ENCODE results near the gene PATZ1. TPM values are rescaled to one million over a fixed set of nuclear protein-coding genes. Genes with fewer than 3 reads are reported as not detected.
A peak's percentile ranks its signal among the peaks of the same experiment; 100 is the strongest.

The PATZ1 gene
- total RNA-seq, 1 donor from 2014 or later: 19.8 TPM

GRCh38 chr22:31344256-31344577, 1.9 kb downstream of the PATZ1 start:
- H3K4me1 ChIP-seq (ENCODE audit: control insufficient read depth in 3 of 3, insufficient read depth in 3 of 3, low read length in 3 of 3): peaks cover 35 to 55% (median 49%) of the 10 kb centered on the region in 3 donors
- peak overlapping the region in 2 of 3 donors; percentile 25 to 54 for H3K9ac ChIP-seq (ENCODE audit: low read depth in 1 of 3, low read length in 3 of 3)

GRCh38 chr22:31343235-31344191, 2.6 kb downstream of the PATZ1 start:
- Histone ChIP-seq H3K9ac (ENCODE audit: low read depth in 1 of 3, low read length in 3 of 3) (peak overlapping the region; percentile 39 to 73 (median 57)), H3K9me3 (ENCODE audit: control insufficient read depth in 3 of 3, low read length in 3 of 3) (no peaks in the 10 kb centered on the region), H3K27me3 (ENCODE audit: control insufficient read depth in 3 of 3, insufficient read depth in 3 of 3, low read length in 3 of 3) (no peaks in the 10 kb centered on the region), H3K36me3 (ENCODE audit: control insufficient read depth in 3 of 3, insufficient read depth in 3 of 3, low read length in 3 of 3) (peaks cover 5 to 40% (median 36%) of the 10 kb centered on the region in 3 donors), H3K27ac (ENCODE audit: low read depth, low read length) (no peak overlapping the region), H3K4me1 (ENCODE audit: control insufficient read depth in 3 of 3, insufficient read depth in 3 of 3, low read length in 3 of 3) (peaks cover 35 to 55% (median 49%) of the 10 kb centered on the region in 3 donors), H3K4me3 (ENCODE audit: low read length in 3 of 3) (peak overlapping the region; percentile 18 to 51 (median 24))

More at GRCh38 chr22:31344256-31344577, 1.9 kb downstream of the PATZ1 start:
- peaks cover 5 to 37% (median 34%) of the 10 kb centered on the region in 3 donors for H3K36me3 ChIP-seq (ENCODE audit: control insufficient read depth in 3 of 3, insufficient read depth in 3 of 3, low read length in 3 of 3)
- no peaks in the 10 kb centered on the region for H3K27me3 ChIP-seq (ENCODE audit: control insufficient read depth in 3 of 3, insufficient read depth in 3 of 3, low read length in 3 of 3)
- H3K27ac ChIP-seq (ENCODE audit: low read depth, low read length): no peak overlapping the region
- peak overlapping the region; percentile 27 to 77 (median 73) for H3K4me3 ChIP-seq (ENCODE audit: low read length in 3 of 3)
- no peaks in the 10 kb centered on the region for H3K9me3 ChIP-seq (ENCODE audit: control insufficient read depth in 3 of 3, low read length in 3 of 3)

DNA sequence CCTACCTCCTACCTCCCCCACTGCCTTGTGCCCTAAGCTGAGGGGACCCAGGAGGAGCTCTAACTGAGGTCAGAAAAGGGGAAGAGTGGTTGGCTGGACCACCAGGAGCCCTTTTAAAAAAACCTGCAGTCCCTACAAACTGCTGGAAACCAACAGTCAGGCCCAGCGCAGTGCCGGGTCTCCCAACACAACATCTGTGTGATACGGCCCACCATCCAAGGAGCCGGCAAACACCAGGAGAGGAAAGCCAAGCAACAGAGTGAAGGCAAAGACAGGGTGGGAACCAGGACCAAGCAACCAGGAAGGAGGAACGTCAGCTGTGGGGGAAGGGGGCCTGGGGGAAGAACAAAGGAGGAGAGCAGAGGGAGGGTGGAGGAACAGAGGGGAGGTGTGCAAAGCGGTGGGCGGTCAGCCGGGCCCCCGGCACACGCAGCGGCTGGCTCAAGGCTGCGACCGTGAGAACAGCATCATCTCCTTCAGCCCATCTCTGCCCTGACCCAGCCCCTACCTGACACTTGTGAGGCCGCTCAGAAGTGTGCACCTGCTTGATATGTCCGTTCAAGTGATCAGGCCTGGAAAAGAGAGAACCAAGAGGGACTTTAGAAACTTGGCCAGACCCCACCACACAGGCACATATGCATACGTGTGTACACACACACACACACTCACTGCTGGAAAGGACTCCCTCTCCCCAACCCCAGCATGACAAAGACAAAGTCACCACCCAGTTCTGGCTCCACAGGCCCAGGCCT, 3.6 kb downstream of the PATZ1 start:
- Histone ChIP-seq H3K36me3 (ENCODE audit: control insufficient read depth in 3 of 3, insufficient read depth in 3 of 3, low read length in 3 of 3) (peaks cover 5 to 50% (median 42%) of the 10 kb centered on the region in 3 donors), H3K27me3 (ENCODE audit: control insufficient read depth in 3 of 3, insufficient read depth in 3 of 3, low read length in 3 of 3) (no peaks in the 10 kb centered on the region), H3K4me1 (ENCODE audit: control insufficient read depth in 3 of 3, insufficient read depth in 3 of 3, low read length in 3 of 3) (peaks cover 31 to 52% (median 48%) of the 10 kb centered on the region in 3 donors), H3K4me3 (ENCODE audit: low read length in 3 of 3) (no peak overlapping the region), H3K9me3 (ENCODE audit: control insufficient read depth in 3 of 3, low read length in 3 of 3) (no peaks in the 10 kb centered on the region), H3K9ac (ENCODE audit: low read depth in 1 of 3, low read length in 3 of 3) (peak overlapping the region in 1 of 3 donors; percentile 39), H3K27ac (ENCODE audit: low read depth, low read length) (no peak overlapping the region)

DNA sequence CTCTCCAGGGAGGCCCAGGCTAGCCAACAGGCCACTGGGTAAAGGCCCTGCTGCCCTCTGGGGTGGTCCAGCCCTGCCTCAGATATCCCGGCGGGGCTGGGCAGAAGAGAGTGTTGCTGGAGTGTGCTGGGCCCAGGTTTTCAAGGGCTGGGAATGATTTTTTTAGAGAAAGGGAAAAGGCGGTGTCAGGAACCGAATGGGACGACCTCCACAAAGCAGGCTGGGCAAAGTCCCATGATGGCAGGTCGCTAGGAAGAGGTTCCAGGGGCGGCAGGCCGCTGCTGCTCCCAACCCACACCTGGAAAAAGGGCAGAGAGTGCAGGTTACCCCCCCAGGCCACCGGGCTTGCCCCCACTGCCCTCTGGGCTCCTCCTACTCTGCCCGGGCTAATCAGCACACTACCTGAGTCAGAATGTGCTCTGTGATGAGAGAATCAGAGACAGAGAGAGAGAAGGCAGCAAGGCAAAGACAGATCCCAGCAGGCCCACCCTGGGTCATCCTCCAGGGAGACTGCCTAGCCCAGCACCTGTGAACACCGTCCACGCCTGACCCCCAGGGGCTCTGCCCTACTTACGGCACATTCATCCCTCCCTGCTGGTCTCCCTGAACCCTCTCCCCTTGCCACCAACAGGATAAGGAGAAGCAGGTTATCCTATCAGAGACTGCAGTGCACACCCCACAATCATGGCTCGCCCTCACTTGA, 4.6 kb downstream of the PATZ1 start:
- H3K27ac ChIP-seq (ENCODE audit: low read depth, low read length): no peak overlapping the region
- H3K9me3 ChIP-seq (ENCODE audit: control insufficient read depth in 3 of 3, low read length in 3 of 3): no peaks in the 10 kb centered on the region
- H3K27me3 ChIP-seq (ENCODE audit: control insufficient read depth in 3 of 3, insufficient read depth in 3 of 3, low read length in 3 of 3): no peaks in the 10 kb centered on the region
- H3K36me3 ChIP-seq (ENCODE audit: control insufficient read depth in 3 of 3, insufficient read depth in 3 of 3, low read length in 3 of 3): peaks cover 11 to 54% (median 46%) of the 10 kb centered on the region in 3 donors
- H3K4me3 ChIP-seq (ENCODE audit: low read length in 3 of 3): no peak overlapping the region
- H3K9ac ChIP-seq (ENCODE audit: low read depth in 1 of 3, low read length in 3 of 3): peak overlapping the region in 1 of 3 donors; percentile 16
- peaks cover 28 to 45% (median 42%) of the 10 kb centered on the region in 3 donors for H3K4me1 ChIP-seq (ENCODE audit: control insufficient read depth in 3 of 3, insufficient read depth in 3 of 3, low read length in 3 of 3)

GRCh38 chr22:31340765-31341247, 5.3 kb downstream of the PATZ1 start:
- Histone ChIP-seq H3K36me3 (ENCODE audit: control insufficient read depth in 3 of 3, insufficient read depth in 3 of 3, low read length in 3 of 3) (peaks cover 14 to 55% (median 46%) of the 10 kb centered on the region in 3 donors), H3K4me1 (ENCODE audit: control insufficient read depth in 3 of 3, insufficient read depth in 3 of 3, low read length in 3 of 3) (peaks cover 29 to 48% (median 46%) of the 10 kb centered on the region in 3 donors), H3K27ac (ENCODE audit: low read depth, low read length) (no peak overlapping the region), H3K27me3 (ENCODE audit: control insufficient read depth in 3 of 3, insufficient read depth in 3 of 3, low read length in 3 of 3) (no peaks in the 10 kb centered on the region), H3K9me3 (ENCODE audit: control insufficient read depth in 3 of 3, low read length in 3 of 3) (no peaks in the 10 kb centered on the region), H3K4me3 (ENCODE audit: low read length in 3 of 3) (no peak overlapping the region), H3K9ac (ENCODE audit: low read depth in 1 of 3, low read length in 3 of 3) (no peak overlapping the region)

- H3K4me3 ChIP-seq (ENCODE audit: low read length in 3 of 3): no peak overlapping the region
- peaks cover 30 to 52% (median 50%) of the 10 kb centered on the region in 3 donors for H3K4me1 ChIP-seq (ENCODE audit: control insufficient read depth in 3 of 3, insufficient read depth in 3 of 3, low read length in 3 of 3)
- no peaks in the 10 kb centered on the region for H3K9me3 ChIP-seq (ENCODE audit: control insufficient read depth in 3 of 3, low read length in 3 of 3)
- no peak overlapping the region for H3K27ac ChIP-seq (ENCODE audit: low read depth, low read length)
- peaks cover 18 to 60% (median 48%) of the 10 kb centered on the region in 3 donors for H3K36me3 ChIP-seq (ENCODE audit: control insufficient read depth in 3 of 3, insufficient read depth in 3 of 3, low read length in 3 of 3)
- H3K9ac ChIP-seq (ENCODE audit: low read depth in 1 of 3, low read length in 3 of 3): no peak overlapping the region
- H3K27me3 ChIP-seq (ENCODE audit: control insufficient read depth in 3 of 3, insufficient read depth in 3 of 3, low read length in 3 of 3): no peaks in the 10 kb centered on the region
Measured at GRCh38 chr22:31340360-31340759, 5.8 kb downstream of the PATZ1 start.

- Histone ChIP-seq H3K9ac (ENCODE audit: low read depth in 1 of 3, low read length in 3 of 3) (peak overlapping the region in 1 of 3 donors; percentile 25), H3K36me3 (ENCODE audit: control insufficient read depth in 3 of 3, insufficient read depth in 3 of 3, low read length in 3 of 3) (peaks cover 29 to 68% (median 54%) of the 10 kb centered on the region in 3 donors), H3K27me3 (ENCODE audit: control insufficient read depth in 3 of 3, insufficient read depth in 3 of 3, low read length in 3 of 3) (no peaks in the 10 kb centered on the region), H3K4me3 (ENCODE audit: low read length in 3 of 3) (no peak overlapping the region), H3K9me3 (ENCODE audit: control insufficient read depth in 3 of 3, low read length in 3 of 3) (no peaks in the 10 kb centered on the region), H3K4me1 (ENCODE audit: control insufficient read depth in 3 of 3, insufficient read depth in 3 of 3, low read length in 3 of 3) (peaks cover 19 to 50% (median 42%) of the 10 kb centered on the region in 3 donors), H3K27ac (ENCODE audit: low read depth, low read length) (no peak overlapping the region)
Measured at GRCh38 chr22:31339148-31339832, 6.9 kb downstream of the PATZ1 start.

DNA sequence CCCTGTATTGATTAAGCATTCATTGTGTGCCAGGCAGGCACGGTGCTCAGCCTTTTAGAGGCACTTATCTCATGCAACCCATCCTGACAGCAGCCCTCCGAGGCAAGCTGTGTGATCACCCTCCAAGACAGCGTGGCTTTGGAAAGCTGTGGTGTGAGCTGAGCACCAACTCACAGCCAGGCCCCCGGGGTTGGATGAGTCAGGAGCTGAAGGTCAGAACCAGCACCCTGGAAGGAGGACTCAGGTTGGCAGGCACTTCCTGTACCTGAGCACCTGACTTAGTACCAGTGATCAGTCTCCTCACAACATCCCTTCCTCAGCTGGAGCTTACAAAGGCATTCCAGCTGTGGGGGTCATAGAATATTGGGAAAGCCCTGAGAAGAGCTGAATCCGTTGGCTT, 9.0 kb downstream of the PATZ1 start:
- H3K27me3 ChIP-seq (ENCODE audit: control insufficient read depth in 3 of 3, insufficient read depth in 3 of 3, low read length in 3 of 3): no peaks in the 10 kb centered on the region
- H3K27ac ChIP-seq (ENCODE audit: low read depth, low read length): no peak overlapping the region
- H3K9ac ChIP-seq (ENCODE audit: low read depth in 1 of 3, low read length in 3 of 3): no peak overlapping the region
- H3K36me3 ChIP-seq (ENCODE audit: control insufficient read depth in 3 of 3, insufficient read depth in 3 of 3, low read length in 3 of 3): peaks cover 43 to 77% (median 56%) of the 10 kb centered on the region in 3 donors
- no peak overlapping the region for H3K4me3 ChIP-seq (ENCODE audit: low read length in 3 of 3)
- no peaks in the 10 kb centered on the region for H3K9me3 ChIP-seq (ENCODE audit: control insufficient read depth in 3 of 3, low read length in 3 of 3)
- H3K4me1 ChIP-seq (ENCODE audit: control insufficient read depth in 3 of 3, insufficient read depth in 3 of 3, low read length in 3 of 3): peaks cover 4 to 35% (median 25%) of the 10 kb centered on the region in 3 donors

- H3K9ac ChIP-seq (ENCODE audit: low read depth in 1 of 3, low read length in 3 of 3): peak overlapping the region in 1 of 3 donors; percentile 28
- no peaks in the 10 kb centered on the region for H3K27me3 ChIP-seq (ENCODE audit: control insufficient read depth in 3 of 3, insufficient read depth in 3 of 3, low read length in 3 of 3)
- H3K9me3 ChIP-seq (ENCODE audit: control insufficient read depth in 3 of 3, low read length in 3 of 3): no peaks in the 10 kb centered on the region
- H3K4me1 ChIP-seq (ENCODE audit: control insufficient read depth in 3 of 3, insufficient read depth in 3 of 3, low read length in 3 of 3): peaks cover 4 to 41% (median 17%) of the 10 kb centered on the region in 3 donors
- H3K27ac ChIP-seq (ENCODE audit: low read depth, low read length): no peak overlapping the region
- H3K36me3 ChIP-seq (ENCODE audit: control insufficient read depth in 3 of 3, insufficient read depth in 3 of 3, low read length in 3 of 3): peaks cover 36 to 71% (median 46%) of the 10 kb centered on the region in 3 donors
- H3K4me3 ChIP-seq (ENCODE audit: low read length in 3 of 3): no peak overlapping the region
Measured at GRCh38 chr22:31334329-31334728, 11.8 kb downstream of the PATZ1 start.

All from skeletal muscle tissue (tissue), 4 donors.